GM19023 (cell line): ENCODE results near the gene PRDM7.
"Not testable (repeated sequence)": the region's sequence is repeated elsewhere in the genome, so short reads cannot be mapped to it uniquely, and the experiment has no call there.

Source experiments
- ATAC-seq: cut with Tn5 transposase; IDR thresholded peaks from one replicate; pipeline ENCODE4 v1.9.1; 2021; ENCODE audit warnings: mild to moderate bottlenecking, moderate library complexity; ENCODE audit not compliant: unreplicated experiment

PRDM7 gene

DNA sequence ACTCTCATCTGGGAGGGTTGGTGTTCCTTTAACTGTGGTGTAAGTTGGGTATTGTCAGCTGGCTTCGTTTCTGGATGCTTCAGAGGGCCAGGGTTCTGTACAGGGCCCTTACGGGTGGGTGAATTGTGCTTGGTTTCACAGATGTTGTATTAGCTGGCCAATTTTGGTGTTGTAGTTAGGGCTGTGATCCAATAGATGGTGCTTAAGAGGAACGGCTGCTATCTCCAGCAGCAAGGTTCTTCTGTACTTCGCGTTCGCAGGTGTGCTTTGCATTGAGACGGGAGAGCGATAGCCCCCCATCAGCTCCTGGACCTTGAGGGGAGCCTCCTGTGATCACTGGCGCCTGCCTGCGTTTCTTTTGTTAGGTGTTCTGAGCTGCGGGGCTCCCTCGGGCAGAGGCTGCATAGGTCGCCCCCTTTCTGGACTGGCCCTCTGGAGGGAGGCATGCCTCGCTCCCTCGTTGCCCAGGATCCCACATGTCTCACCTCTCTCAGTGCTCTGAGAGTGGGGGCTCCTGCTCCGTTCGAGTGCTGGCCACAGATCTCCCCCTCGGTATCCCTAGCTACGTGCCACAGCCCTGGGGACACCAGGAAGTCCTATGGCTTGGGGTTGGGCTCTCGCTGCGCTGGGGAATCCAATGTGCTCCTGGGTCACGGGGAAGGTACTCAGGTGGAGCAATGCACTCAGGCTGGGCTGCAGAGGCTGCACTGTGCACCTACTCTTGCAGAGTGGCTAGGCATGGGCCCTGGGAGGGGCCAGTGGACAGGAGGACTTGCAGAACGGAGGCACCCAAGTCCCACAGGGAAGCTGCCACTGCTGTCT lies 837 bp upstream of the PRDM7 start:
- ATAC-seq: peak; percentile 38

DNA sequence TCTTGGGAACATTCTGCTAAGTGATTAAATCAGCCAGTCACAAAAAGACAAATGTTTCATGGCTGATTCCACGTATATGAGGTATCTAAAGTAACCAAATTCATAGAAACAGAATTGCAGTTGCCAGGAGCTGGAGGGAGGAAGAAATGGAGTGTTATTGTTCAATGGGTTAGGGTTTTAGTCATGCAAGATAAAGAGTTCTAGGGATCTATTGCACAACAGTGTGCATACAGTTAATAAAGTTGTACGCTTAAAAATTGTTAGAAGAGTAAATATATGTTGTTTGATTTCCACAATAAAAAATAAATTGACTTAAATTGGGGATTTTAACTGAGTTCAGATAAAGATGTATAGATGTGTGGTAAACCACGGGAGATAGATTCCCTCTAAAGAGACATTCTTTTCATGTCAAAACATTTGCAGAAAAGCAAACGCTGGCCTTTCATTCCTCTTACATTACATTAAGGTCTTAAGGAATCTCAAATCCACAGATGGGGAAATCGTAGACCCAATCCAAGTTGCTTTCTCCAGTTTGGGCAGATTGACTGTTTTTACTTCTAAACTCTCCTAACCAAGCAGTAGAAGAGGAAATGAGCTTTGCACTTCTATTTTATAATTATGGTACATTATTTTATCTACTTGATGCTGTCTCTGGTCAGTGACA lies 4.6 kb downstream of the PRDM7 start:
- no peak for ATAC-seq

DNA sequence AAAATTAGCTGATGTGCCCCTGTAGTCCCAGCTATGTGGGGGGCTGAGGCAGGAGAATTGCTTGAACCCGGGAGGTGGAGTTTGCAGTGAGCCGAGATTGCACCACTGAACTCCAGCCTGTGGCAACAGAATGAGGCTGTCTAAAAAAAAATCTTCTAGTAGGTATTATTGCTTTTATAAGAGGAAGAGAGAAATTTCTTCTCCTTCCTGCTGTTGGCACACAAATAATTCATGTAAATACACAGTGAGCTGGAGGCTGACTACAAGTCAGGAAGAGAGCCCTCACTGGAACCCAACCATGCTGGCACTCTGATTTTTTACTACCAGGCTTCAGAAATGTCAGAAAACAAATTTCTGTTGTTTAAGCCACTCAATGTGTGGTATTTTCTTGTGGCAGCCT lies 6.7 kb downstream of the PRDM7 start:
- ATAC-seq: no peak

DNA sequence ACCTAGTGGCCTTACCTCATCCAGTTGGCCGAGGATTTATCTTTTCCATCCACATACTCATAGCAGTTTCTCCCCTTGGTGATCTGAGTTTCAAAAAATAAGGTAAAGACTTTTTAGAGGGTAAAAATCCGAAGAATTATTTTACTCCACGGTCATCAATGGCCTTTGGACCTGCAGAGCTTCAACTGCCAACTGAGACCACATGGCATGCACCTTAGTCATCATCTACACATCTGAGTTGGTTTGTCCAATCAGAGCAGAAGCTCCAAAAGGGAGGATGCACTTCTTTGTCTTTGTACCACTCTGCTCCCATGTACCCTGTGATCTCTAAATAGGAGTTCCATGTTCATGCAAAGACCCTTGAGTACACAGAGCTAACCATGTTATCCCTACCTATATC lies 15.7 kb downstream of the PRDM7 start:
- no peak for ATAC-seq

DNA sequence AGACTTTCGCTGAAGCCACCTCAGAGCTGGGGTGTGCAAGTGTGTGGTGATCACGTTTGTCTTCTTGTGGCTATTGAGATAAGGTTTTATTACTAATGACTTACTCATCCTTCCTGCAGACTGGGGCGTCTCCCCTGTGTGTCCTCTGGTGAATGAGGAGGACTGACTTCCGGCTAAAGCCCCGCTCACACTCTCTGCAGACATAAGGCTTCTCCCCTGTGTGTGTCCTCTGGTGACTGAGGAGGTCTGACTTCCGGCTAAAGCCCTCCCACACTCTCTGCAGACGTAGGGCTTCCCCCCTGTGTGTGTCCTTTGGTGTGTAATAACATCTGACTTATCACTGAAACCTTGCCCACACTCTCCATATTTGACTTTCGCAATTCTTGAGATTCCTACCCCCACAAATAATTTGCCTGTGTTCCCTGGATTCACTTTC lies 19.4 kb downstream of the PRDM7 start:
- no peak for ATAC-seq

DNA sequence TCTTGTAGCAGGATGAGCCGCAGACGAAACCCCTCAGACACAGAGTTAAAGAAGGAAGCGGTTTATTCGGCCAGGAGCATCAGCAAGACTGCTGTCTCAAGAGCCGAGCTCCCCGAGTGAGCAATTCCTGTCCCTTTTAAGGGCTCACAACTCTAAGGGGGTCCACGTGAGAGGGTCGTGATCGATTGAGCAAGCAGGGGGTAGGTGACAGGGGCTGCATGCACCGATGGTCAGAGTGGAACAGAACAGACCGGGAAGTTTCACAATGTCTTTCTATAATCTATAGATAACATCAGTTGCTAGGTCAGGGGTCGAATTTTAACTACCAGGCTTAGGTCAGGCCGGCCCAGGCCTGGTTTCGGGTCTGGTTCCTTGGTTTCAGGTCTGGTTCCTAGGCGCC lies 20.6 kb downstream of the PRDM7 start:
- ATAC-seq: not testable (repeated sequence)

DNA sequence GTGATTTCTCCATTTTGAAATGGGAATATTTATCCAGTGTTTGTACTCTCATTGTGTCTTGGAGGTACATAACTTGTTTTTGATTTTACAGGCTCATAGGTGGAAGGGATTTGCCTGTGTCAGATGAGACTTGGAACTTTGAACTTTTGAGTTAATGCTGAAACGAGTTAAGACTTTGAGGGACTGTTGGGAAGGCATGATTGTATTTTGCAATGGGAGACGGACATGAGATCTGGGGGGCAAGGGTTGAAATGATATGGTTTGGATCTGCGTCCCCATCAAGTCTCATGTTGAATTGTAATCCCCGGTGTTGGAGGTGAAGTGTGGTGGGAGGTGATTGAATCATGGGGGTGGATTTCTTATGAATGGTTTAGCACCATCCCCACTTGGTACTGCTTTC lies 21.8 kb downstream of the PRDM7 start:
- ATAC-seq: no peak

DNA sequence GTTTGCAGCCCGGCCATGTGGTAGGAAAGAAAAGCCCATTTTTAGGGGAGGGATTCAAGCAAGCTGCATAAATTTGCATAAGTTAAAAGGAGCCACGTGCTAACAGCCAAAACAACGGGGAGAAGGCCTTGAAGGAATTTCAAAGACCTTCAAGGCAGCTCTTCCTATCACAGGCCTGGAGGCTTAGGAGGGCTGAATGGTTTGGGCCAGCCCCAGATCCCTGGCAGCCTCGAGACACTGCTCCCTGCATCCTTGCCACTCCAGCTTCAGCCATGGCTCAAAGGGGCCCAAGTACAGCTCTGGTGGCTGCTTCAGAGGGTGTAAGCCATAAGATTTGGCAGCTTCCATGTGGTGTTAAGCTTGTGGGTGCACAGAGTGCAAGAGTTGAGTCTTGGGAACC lies 22.6 kb downstream of the PRDM7 start:
- ATAC-seq: no peak

DNA sequence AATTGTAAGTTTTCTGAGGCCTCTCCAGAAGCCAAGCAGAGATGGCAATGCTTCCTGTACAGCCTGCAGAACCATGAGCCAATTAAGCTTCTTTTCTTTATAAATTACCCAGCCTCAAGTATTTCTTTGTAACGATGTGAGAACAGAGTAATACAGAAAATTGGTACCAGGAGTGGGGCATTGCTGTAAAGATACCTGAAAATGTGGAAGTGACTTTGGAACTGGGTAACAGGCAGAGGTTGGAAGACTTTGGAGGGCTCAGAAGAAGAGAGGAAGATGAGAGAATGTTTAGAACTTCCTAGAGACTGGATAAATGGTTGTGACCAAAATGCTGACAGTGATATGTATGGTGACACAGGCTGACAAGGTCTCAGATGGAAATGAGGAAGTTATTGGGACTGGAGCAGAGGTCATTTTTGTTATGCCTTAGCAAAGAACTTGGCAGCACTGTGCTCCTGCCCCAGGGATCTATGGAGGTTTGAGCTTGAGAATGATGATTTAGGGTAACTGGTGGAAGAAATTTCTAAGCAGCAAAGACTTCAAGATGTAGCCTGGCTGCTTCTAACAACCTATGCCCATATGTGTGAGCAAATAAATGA lies 23.1 kb downstream of the PRDM7 start:
- no peak for ATAC-seq

DNA sequence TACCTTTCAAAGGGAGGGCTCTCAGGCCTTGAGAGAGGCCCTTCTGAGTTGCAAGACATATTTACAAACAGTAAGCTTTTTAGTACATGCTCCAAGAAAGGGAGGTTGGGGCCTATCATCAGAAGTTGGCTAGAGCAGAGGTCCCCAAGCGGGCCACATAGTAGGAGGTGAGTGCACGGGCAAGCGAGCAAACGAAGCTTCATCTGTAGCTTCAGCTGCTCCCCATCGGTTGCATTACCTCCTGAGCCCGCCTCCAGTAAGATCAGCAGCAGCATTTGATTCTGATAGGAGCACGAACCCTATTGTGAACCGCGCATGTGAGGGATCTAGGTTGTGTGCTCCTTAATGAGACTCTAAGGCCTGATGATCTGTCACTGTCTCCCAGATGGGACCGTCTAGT lies 26.2 kb downstream of the PRDM7 start:
- ATAC-seq: no peak

DNA sequence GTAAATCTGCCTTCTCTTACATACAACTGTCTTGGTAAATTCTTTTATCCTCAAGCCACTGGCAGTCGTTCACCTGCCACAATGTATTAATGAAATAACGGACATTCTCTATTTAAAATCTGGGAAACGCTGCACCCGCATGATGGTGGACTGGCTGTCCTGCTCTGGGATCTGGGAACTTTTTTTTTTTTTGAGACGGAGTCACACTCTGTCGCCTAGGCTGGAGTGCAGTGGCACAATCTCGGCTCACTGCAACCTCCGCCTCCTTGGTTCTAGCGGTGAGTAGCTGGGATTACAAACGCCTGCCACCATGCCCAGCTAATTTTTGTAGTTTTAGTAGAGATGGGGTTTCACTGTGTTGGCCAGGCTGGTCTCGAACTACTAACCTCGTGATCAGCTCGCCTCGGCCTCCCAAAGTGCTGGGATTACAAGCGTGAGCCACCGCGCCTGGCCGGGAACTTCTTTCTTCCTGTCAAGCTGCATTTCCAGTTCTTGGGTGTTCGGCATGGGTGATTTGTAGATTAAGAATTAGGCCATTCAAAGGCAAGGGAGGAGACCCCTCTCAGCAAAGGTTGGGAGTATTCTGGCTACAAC lies 28.3 kb downstream of the PRDM7 start:
- no peak for ATAC-seq

DNA sequence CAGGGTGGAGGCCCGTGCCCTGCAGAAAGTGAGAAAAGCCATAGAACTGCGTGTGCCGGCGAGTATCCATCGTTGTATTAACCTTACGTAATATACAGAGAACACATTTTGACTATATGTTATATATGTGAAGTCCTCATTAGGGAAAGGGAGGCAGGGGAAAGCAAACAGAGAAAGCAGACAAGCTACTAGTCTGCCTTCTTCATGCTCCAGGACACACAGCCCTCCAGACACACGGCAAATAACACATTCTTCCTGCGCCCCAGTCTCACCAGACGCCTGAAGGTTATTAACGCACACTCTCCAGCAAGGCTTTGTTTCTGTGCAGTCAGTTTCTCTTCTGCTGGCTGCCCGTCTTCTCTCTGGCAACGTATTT lies 28.8 kb downstream of the PRDM7 start:
- ATAC-seq: no peak

DNA sequence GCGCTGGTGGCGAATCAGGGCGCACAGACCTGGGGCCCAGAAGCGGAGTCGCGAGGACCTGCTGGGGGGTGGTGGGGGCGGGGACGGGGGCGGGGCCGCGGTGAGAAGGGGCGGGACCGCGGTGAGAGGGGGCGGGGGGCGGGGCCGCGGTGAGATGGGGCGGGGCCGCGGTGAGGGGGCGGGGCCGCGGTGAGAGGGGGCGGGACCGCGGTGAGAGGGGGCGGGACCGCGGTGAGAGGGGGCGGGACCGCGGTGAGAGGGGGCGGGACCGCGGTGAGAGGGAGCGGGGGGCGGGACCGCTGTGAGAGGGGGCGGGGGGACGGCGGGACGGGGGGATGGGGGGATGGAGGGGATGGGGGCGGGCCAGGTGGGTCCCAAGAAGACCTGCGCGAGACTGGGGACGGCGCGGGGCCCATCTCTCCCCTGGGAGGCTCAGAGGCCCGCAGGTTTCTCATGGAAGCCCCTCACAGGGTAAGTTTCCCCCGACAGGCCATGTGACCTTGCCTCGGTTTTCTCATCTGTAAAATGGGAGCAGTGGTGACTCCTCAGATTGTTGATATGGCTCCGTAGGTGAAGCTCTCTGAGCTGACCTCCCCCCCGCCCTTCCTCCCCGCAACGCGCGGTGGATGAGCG lies 29.3 kb downstream of the PRDM7 start:
- no peak for ATAC-seq

DNA sequence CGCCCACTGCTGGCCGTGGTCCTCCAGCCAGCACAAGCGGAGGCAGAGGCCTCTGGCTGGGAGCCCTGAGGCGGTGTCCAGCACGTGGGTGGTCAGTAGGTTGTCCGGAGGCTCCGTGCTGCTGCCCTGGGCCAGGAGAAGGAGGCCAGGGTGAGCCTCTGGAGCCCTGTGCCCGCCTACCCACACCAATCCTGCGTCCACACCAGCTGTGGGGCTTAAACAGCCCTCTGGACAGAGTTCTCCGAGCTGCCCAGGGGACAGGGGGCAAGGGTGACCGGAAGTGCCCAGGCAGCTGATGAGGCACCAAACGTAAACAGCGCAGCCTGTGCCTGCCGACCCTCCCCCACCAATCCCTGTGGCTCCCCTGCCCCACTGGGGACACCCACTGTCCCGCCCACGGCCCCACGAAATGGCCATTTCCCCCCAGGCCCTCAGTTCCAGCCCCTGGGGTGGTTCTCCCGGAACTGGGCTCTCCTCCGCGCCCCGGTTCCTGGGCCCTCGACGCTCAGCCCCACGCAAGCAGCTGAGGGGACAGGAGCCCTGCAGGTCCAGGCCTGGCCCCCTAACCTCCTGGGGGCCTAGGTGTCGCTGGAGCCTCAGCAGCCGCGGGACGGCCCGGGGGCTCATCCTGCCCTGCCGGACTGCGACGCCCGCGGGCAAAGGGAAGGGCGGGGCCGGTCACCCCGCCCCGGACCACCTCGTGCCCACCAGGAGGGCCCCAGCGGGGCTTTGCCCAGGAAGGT lies 30.0 kb downstream of the PRDM7 start:
- no peak for ATAC-seq

DNA sequence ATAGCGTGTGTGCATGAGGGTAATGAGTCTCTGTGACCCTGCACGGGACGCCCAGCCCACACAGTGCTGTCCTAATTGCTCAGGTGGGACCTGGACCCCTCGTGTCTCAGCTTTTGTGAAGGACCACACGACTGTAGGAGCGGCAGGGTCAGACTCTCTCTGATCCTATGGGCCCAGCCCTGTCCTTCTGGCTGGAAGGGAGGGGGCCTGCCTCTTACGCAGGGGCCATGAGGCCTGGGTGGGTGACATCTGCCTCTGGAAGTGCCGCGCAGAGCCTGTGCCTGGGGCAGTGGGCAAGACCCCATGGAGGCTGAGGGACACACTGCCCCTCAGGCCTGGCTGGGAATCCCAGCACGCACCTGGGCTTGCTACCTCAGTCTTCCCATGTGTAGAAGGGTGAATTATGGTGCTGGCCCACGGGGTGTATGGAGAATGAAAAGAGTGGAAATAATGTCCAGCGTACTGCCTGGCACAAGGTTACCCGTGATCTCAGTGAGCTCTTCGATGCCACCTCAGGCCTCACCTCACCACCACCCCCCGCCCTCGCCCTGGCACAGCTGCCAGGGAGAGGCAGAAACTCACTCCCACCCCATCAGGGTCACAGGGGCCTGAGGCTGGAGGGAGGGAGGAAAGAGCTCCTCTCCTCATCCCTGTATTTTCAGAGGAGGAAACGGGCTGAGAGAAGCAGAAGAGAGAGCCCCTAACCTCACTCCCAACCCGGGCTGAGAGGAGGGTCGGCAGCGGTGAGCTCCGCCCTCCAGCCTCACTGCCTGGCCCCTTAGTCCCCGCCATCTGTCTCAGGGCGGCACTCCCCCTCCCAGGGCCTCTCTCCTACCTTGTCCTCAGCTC lies 30.8 kb downstream of the PRDM7 start:
- ATAC-seq: no peak

DNA sequence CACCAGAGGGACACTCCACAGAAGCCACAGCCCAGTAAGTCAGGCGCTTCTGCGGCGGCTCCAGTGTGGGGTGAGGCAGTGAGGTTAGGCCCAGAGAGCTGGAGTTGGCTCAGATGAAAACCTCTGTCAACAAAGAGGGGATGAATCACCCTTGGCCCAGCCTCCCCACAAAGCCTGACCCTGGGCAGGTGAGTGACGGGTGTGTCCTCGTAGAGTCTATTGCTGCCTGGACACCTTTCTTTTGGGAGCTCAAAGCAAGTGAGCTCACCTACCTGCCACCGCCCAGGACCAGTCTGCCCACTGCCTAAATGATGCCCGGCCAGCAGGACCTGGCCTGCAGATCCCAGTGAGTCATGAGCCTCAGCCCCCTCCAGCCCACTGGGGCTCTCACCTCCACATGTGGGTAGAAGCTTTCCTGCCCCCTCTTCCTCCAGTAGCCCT lies 33.0 kb downstream of the PRDM7 start:
- ATAC-seq: no peak

DNA sequence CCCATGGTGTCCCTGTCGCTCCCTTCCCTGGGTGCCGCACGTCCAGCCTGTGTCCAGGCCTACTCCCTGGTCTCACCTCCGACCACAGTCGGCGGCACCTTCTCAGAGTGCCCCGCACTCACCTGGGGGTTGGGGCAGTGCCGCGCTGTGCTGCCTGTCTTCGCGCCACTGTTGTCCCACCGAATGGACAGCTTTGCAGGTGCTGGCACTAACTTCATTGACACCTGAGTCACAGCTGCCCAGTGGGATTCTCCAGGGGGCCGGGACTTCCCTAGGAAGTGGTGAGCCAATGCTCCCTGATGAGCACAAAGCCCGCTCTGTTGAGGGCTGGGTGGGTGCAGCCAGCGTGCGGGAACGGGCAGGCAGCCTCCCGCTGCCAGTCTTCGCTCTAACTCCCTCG lies 33.6 kb downstream of the PRDM7 start:
- no peak for ATAC-seq

DNA sequence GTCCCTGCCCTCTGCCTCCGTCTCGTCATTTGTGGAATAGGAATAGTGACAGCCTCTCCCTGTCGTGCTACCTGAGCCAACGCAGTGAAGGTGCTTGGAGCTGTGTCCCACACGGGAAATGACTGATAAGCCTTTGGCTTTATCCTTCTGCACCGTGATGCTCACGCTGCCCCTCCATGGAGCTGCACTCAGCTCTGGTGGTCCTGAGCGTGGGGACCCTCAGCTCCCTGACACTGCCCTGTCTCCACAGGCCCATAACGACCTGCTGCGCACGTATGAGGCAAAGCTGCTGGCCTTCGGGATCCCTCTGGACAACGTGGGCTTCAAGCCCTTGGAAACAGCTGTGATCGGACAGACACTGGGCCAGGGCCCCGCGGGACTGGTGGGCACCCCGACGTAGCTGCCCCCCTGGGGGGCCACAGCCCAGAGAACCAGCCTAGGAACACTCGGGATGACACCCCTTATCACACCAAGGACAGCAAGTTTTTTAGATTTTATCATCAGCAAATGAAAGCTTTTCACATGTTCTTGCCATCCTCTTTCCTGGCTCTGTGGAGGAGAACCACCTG lies 34.1 kb downstream of the PRDM7 start:
- no peak for ATAC-seq

DNA sequence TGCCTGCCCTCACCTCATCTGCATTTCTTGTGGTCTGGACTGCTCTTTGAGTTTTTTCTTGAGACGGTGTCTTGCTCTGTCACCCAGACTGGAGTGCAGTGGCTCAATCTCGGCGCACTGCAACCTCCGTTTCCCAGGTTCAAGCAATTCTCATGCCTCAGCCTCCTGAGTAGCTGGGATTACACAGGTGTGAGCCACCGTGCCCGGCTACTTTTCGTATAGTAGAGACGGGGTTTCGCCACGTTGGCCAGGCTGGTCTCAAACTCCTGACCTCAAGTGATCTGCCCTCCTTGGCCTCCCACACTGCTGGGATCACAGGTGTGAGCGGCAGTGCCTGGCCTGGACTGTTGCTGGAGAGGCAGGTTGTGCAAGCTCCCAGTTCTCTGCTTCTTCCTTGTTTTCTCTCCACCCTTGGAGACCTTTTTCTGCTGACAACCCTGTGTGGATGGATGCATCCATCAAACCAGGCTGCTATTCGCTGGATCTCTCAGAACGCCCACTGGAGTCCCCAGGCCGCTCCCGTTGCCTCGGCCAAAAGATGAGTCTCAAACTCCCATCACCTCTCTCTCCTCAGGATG lies 35.1 kb downstream of the PRDM7 start:
- no peak for ATAC-seq
